HG02852 (cell line): ENCODE results near the gene KLHL2.

ENCODE experiments used
- ATAC-seq: cut with Tn5 transposase; IDR thresholded peaks from one replicate; pipeline ENCODE4 v1.9.1; 2021; ENCODE audit warnings: mild to moderate bottlenecking, moderate library complexity; ENCODE audit not compliant: unreplicated experiment

Gene KLHL2

DNA sequence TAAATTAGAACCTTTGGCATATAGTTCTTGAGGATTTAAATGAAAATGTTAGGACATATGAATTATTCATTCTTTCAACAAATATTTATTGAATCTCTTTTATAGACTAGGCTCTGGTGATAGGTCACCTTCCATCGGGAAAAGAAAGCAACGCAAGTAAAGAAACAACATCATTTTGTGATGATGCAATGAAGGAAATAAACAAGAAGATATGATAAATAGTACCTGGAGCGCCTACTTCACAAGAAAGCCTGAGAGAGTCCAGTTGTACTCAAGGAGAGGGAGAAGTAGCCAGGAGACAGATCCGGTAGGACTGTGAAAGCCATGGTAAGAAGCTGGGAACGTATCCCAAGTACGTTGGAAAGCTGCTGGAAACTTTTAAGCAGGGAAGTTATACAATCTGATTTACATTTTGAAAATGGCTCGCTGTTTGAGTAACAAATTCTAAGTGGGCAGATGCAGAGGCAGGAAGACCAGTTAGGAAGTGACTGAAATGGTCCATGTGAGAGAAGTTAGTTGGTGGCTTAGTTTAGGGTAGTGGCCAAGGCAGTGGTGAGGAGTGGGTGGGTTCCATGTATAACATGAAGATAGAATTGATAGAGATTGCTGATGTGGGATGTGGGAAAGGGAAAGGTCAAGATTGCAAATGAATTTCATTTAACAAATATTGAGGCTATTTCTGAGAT lies 153.8 kb downstream of the KLHL2 start:
- no peak for ATAC-seq

DNA sequence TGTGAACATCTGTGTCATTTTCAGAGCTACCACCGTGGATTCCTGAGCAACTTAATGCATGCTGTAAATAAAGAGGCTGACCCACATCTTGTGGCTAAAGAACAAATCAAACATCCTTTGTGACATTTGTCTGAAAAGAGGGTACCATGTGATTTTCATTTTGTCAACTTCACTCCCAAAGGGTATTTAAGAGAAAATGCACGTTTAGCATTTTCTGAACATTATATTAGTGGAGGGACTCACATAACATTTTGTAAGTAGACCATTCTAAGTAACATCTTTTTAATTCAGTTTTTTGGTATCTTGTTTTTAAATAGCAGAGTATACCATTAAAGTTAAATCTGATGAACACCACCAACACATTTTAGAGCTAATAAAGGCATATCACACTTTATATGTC lies 154.4 kb downstream of the KLHL2 start:
- no peak for ATAC-seq

DNA sequence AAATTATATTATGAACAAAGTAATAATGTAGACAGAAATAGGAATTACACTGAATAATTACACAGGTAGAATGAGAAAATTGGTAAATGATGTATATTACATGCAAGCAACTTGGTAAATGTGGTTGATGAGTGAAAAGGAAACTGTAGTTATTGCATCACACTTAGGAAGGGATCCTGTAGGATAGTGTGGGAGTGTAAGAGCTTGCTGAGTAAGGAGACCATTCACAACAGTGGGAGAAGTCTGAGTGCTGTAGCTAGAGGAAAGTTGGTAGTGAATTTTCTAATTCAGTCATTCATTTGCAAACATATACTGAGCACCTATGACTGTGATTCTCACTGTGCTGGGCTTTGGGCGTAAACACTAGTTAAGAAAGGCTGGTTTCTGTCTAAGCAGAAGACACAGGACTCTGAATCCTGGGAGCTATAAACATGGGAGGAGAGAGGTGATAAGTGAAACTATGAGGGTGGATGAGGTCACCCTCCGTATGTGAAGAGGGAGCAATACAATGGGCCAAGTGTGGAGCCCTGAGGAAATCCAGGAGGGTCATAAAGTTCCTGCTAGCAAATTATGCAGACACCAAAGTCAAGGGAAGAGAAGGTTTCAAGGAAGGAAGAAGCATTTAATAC lies 157.2 kb downstream of the KLHL2 start:
- ATAC-seq: no peak

DNA sequence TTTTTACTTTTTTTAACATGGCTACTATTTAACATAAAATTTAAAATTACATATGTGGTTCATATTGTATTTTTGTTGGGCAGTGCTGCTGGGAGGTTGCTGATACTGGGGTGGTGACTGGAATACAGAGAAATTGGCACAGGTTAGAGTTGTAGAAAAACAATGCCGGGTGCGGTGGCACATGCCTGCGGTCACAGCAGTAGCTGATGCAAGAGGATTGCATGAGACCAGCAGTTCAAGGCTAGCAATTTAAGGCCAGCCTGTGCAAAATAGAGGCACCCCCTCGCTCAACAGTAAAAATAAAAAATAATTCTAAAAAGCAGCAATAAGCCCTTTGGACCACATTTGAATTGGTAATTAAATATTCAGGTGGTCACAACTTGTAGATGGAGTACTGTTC lies 159.7 kb downstream of the KLHL2 start:
- ATAC-seq: no peak

DNA sequence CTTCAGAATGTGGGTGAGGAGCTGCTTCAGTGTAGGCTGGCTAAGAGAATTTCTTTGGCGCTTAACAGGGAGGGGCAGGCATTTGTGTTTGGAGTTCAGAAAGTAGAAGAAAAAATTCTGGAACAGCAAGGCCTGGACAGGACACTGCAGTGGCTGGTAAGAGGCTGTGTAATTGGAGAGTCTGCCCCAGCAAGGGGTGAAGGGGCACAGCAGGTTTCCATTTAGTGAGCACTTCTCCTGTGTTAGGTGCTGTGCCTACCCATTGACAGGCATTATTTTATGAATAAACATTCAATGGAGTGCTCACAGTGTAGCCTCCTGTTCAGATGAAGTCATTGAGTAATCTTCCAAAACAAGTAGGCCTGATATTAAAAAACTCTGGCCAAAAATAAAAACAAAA lies 160.8 kb downstream of the KLHL2 start:
- ATAC-seq: no peak

DNA sequence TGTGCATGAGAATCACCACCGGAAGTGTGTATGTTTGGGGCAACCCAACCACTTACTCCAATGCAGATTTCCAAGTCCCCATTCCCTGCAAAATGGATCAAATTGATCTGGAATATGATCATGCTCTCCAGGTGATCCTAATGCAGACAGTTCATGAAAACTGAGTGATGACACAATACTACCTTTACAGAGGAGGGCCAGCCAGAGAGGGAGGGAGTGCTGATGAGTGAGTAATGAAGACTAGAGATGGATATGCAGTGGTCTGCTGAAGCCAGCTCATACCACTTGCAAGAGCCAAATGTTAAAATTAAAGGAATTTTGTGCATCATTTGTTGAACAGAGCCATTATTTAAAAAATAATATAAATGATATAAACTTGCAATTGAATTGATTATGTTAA lies 161.2 kb downstream of the KLHL2 start:
- no peak for ATAC-seq

DNA sequence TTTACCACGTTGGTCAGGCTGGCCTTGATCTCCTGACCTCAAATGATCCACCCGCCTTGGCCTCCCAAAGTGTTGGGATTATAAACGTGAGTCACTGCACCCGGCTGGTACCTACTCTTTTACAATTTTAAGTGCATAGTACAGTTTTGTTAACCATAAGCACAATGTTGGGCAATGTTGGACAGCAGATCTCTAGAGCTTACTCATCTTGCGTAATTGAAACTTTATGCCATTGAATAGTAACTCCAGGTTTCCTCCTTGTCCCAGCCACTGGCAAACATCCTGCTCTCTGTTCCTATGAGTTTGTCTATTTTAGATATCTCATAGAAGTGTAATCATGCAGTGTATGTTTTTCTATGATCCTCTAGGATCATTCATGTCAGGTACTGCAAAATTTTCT lies 162.2 kb downstream of the KLHL2 start:
- no peak for ATAC-seq

DNA sequence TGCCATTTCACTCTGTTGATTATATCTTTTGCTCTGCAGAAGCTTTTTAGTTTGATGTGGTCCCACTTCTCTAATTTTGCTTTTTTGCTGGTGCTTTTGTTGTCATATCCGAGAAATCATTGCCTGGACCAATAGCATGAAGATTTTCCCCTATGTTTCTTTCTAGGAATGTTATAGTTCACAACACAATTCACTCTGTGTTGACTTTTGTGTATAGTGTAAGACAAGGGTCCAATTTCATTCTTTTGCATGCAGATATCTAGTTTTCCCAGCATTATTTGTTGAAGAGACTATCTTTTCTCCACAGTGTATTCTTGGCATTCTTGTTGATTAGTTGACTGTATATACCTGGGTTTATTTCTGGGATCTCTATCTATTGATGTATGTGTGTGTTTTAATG lies 163.2 kb downstream of the KLHL2 start:
- ATAC-seq: no peak
